Fibroblast of gingiva (primary cell): ENCODE results near the gene ITGA11.
A peak's percentile ranks its signal among the peaks of the same experiment; 100 is the strongest.

Experiments
- DNase-seq: peaks from one replicate; pipeline ENCODE4 v3.0.0-alpha.2; 2011; ENCODE audit warnings: low read depth

The ITGA11 gene

DNA sequence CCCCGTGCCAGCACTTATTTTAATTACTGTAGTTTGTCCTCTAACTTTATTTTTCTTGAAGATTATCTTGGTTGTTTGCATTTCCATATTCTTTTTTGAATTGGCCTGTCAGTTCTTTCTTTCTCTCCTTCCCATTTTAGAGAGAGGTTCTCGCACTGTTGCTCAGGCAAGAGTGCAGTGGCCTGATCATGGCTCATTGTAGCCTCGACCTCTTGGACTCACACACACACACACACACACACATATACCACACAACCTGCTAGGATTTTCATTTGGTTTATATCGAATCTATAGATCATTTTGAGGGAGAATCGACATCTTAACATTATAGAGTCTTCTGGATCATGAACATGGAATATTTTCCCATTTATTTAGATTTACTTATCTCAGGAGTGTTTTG, 145.7 kb downstream of the ITGA11 start:
- no peak for DNase-seq

- DNase-seq = no peak
Observed at GRCh38 chr15:68285259-68285980, 146.5 kb downstream of the ITGA11 start.

- DNase-seq = no peak
Observed at GRCh38 chr15:68284616-68285258, 147.2 kb downstream of the ITGA11 start.

- no peak for DNase-seq
Observed at GRCh38 chr15:68283401-68283800, 148.6 kb downstream of the ITGA11 start.

GRCh38 chr15:68281008-68281407, 151.0 kb downstream of the ITGA11 start:
- DNase-seq = no peak

- no peak for DNase-seq
Observed at GRCh38 chr15:68279779-68280753, 151.9 kb downstream of the ITGA11 start.

- DNase-seq = no peak
Observed at GRCh38 chr15:68278595-68279405, 153.2 kb downstream of the ITGA11 start.

- DNase-seq = no peak
Observed at GRCh38 chr15:68278345-68278594, 153.7 kb downstream of the ITGA11 start.

GRCh38 chr15:68277603-68278344, 154.2 kb downstream of the ITGA11 start, which contains the start of gene FEM1B:
Gene FEM1B, plus strand, starts transcription at chr15:68277745. Its CDS starts 673 bp downstream, at chr15:68278418.
- peak; percentile 95 for DNase-seq

GRCh38 chr15:68277131-68277602, 154.8 kb downstream of the ITGA11 start:
- no peak for DNase-seq

DNA sequence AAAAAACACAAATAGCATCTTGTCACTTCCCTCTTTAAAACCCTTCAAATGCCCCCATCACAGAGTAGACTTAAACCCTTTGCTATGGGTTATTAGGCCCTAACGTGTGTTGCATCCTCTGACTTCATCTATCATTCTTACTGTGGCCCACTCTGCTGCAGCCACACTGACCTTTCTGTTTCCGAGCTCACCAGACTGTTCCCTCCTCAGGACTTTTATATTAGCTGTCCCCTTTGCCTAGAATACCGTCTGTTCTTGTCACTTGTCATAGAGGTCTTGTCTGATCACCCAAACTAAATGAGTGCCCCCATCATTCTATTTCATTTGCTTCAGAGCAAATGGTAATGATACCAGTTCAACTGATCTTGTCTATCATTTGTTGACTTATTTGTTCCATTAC, 155.3 kb downstream of the ITGA11 start:
- DNase-seq = no peak

GRCh38 chr15:68275165-68275746, 156.7 kb downstream of the ITGA11 start:
- DNase-seq = peak; percentile 63

- DNase-seq = no peak
Observed at GRCh38 chr15:68274201-68274848, 157.6 kb downstream of the ITGA11 start.

DNA sequence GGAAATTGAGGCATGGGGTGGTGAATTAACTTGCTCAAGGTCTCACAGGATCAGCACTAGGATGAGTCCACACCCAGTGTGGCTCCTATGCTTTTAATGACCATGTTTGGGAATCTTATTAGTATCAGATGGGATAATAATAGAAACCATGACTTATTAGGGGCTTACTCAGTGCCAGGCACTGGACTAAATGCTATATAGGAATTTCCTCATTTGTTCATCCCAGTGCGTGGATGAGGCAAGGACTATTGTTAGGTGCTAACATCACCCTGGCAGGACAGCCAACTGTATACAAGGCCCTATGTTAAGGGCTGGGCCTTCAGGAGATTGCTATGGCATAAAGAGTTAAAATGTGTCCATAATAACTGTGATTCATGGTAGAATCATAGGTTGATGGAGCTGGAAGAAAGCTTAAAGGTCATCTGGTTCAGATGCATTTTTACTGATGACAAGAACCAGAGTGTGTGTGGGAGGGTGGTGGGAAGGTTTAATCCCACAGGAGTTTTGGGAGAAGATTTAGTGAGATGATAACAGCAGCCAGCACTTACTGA, 159.2 kb downstream of the ITGA11 start:
- peak; percentile 64 for DNase-seq

DNA sequence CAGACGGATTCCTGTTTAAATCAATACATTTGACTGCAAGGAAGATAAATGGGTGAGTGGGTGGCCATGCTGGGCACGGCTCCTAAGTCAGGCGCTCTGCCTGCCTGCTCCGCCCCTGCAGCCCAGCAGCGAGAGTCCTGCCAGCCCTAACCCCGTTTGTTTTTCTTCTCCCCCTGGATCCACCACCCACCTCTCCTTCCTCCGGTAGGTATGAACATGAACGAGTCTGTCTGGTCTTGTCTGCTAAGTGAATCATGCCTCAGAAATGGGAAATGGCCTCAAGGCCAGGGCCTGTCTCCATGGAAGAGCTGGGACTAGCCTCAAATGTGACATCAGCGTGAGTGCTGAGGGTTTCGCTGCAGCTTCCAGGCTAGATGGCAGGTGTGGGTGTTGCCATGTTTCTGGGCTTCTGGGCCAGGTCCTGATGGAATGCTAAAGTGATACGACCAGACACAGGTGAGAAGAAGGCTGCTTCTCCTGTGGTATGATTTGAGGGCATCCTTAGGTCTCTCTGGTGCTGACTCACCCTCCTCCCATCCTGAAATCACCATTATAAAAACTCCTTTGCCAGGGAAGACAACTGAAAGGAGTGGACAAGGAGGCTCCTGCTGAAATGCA, 160.0 kb downstream of the ITGA11 start:
- peak; percentile 38 for DNase-seq

- no peak for DNase-seq
Observed at GRCh38 chr15:68268405-68268804, 163.6 kb downstream of the ITGA11 start.

GRCh38 chr15:68265674-68266073, 166.3 kb downstream of the ITGA11 start:
- DNase-seq = no peak

GRCh38 chr15:68265081-68265480, 166.9 kb downstream of the ITGA11 start:
- no peak for DNase-seq

DNA sequence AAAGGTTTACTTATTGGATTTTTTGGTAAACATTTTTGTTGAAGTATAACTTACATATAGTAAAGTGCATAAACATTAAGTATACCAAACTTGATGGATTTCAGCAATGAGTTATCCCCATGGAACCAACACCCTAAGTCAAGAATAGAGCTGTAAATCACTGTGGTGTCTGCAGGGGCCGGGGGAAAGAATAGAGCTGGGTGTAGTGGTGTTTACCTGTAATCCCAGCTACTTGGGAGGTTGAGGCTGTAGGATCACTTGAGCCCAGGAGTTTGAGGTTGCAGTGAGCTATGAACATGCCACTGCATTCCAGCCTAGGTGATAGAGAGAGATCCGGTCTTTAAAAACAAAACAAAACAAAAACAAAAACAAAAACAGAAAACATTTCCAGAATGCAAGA, 167.7 kb downstream of the ITGA11 start:
- no peak for DNase-seq
